ENCODE data around the gene ATG14. TPM values are rescaled to one million over a fixed set of nuclear protein-coding genes. Genes with fewer than 3 reads are reported as not detected.

Gene ATG14
- total and polyA plus RNA-seq, 2 of the 8 experiments (the other 6 are each of a cell fraction or from before 2014, with no cell fraction given) = 4.9 to 10.8 TPM

GRCh38 chr14:55450539-55450938 is 38.9 kb upstream of the ATG14 start:
- Histone ChIP-seq H4K20me1 (replicated peaks in 1 of 2; ENCODE audit: control insufficient read depth in 1 of 2, insufficient read depth in 2 of 2, low read length in 2 of 2) (no peaks in the 10 kb centered on the region), H3K79me2 (ENCODE audit: control insufficient read depth in 1 of 2, insufficient read depth in 2 of 2, low read length in 2 of 2) (no peaks in the 10 kb centered on the region), H3K4me2 (ENCODE audit: insufficient read depth in 1 of 2, low read depth in 2 of 2, low read length in 2 of 2) (no peak overlapping the region), H3K4ac (replicated peaks; ENCODE audit: insufficient read length, low read depth, low read length) (no peak overlapping the region), H3K18ac (ENCODE audit: extremely low read depth, low read length) (no peak overlapping the region), H3K9ac (replicated peaks in 1 of 4; ENCODE audit: extremely low read depth in 1 of 4, low read depth in 3 of 4, low read length in 3 of 4) (no peak overlapping the region), H3K23ac (ENCODE audit: insufficient read length) (no peak overlapping the region), H3K36me3 (ENCODE audit: control insufficient read depth in 2 of 4, insufficient read depth in 4 of 4, low read length in 3 of 4) (no peaks in the 10 kb centered on the region), H3K4me3 (ENCODE audit: extremely low read depth in 1 of 4, insufficient read depth in 2 of 4, low read depth in 3 of 4, low read length in 4 of 4) (no peak overlapping the region), H2BK12ac (ENCODE audit: low read depth, low read length) (no peak overlapping the region), H3K4me1 (replicated peaks in 1 of 4; ENCODE audit: control insufficient read depth in 3 of 4, insufficient read depth in 4 of 4, low read length in 3 of 4) (peaks cover 0 to 7% (median 2%) of the 10 kb centered on the region in 4 experiments; a peak in 3 of 7 replicates), H2AK5ac (ENCODE audit: low read depth, low read length) (no peak overlapping the region), H4K5ac (ENCODE audit: insufficient read length, low read depth, low read length) (no peak overlapping the region), H3K9me3 (ENCODE audit: insufficient read depth in 2 of 2, low read depth in 1 of 2, low read length in 1 of 2) (no peaks in the 10 kb centered on the region), H3K14ac (ENCODE audit: insufficient read length) (no peak overlapping the region), H3K27ac (ENCODE audit: low read depth, low read length) (no peak overlapping the region), H2BK20ac (ENCODE audit: low read length) (no peak overlapping the region), H2BK120ac (replicated peaks; ENCODE audit: low read depth, low read length) (no peak overlapping the region), H2BK5ac (ENCODE audit: low read depth, low read length) (no peak overlapping the region), H2AFZ (ENCODE audit: low read length) (no peak overlapping the region), H3K56ac (replicated peaks; ENCODE audit: insufficient read length, low read depth, low read length) (no peak overlapping the region), H4K91ac (replicated peaks; ENCODE audit: insufficient read length, low read length) (no peak overlapping the region), H3K27me3 (replicated peaks in 1 of 4; ENCODE audit: control insufficient read depth in 3 of 4, extremely low read depth in 1 of 4, insufficient read depth in 3 of 4, low read length in 3 of 4) (no peaks in the 10 kb centered on the region), H2BK15ac (ENCODE audit: low read length) (no peak overlapping the region), H3K79me1 (ENCODE audit: low read depth, low read length) (no peaks in the 10 kb centered on the region), H4K8ac (ENCODE audit: extremely low read depth, insufficient read depth, low read length) (no peak overlapping the region), H3K23me2 (ENCODE audit: low read depth, low read length) (no peaks in the 10 kb centered on the region)
- peak in 1 of 2 experiments; percentile 17 for DNase-seq (ENCODE audit: low read depth in 1 of 2, low spot score in 2 of 2)
- CTCF ChIA-PET (ENCODE audit: partially characterized antibody) = interaction anchor here (0.8 to 1.6 kb wide), 5 partner anchors 8 to 889 kb away, joined by 3 to 4 read pairs (median 3); no protein-coding TSS in a partner anchor
- POLR2A ChIA-PET (ENCODE audit: partially characterized antibody) = no interaction called here
- FAIRE-seq = no peak
- 88% methylated on average over 3 of the region's 3 CpGs; no CpG with 5 or more reads in 1 of the 2 experiments for WGBS, 2 experiments (ENCODE audit: extremely low coverage in 1 of 2, insufficient coverage in 1 of 2, insufficient read length in 1 of 2, insufficient replicate concordance in 2 of 2, low coverage in 1 of 2, low lambda C conversion rate in 2 of 2, missing lambda C conversion rate in 1 of 2)
- no peak for TF ChIP-seq SIRT6 (IDR thresholded peaks at IDR 0.05; ENCODE audit: low read length)
- no peak for TF ChIP-seq CBX8 (IDR thresholded peaks at IDR 0.05; ENCODE audit: borderline replicate concordance, low read depth, low read length)
- TF ChIP-seq HDAC2 (IDR thresholded peaks at IDR 0.05; ENCODE audit: borderline replicate concordance in 1 of 2, low read depth in 2 of 2, low read length in 2 of 2) = no peak
- no peak for TF ChIP-seq FOSL1 (IDR thresholded peaks at IDR 0.05; ENCODE audit: insufficient read depth, low read depth, low read length)
- TF ChIP-seq EGR1 (IDR thresholded peaks at IDR 0.05; ENCODE audit: borderline replicate concordance, low read depth, low read length) = no peak
- no peak for TF ChIP-seq PHF8 (conservative IDR thresholded peaks at IDR 0.05; ENCODE audit: low read depth, low read length)
- no peak for TF ChIP-seq SAP30 (IDR thresholded peaks at IDR 0.05; ENCODE audit: insufficient read depth, insufficient replicate concordance, low read length)
- no peak for TF ChIP-seq GABPA (IDR thresholded peaks at IDR 0.05; ENCODE audit: borderline replicate concordance, insufficient read depth, low read length)
- no peak for TF ChIP-seq TCF12 (IDR thresholded peaks at IDR 0.05; ENCODE audit: low read depth, low read length)
- no peak for TF ChIP-seq EZH2 (IDR thresholded peaks at IDR 0.05; ENCODE audit: low read depth, low read length, severe bottlenecking)
- no peak for TF ChIP-seq KDM4A (IDR thresholded peaks at IDR 0.05; ENCODE audit: low read depth, low read length, severe bottlenecking)
- TF ChIP-seq BACH1 (IDR thresholded peaks at IDR 0.05; ENCODE audit: low read length) = no peak
- TF ChIP-seq MAX (IDR thresholded peaks at IDR 0.05) = no peak
- TF ChIP-seq CREB1 (IDR thresholded peaks at IDR 0.05) = no peak
- no peak for TF ChIP-seq SP2 (IDR thresholded peaks at IDR 0.05; ENCODE audit: low read length)

Data from H1 (cell line).